ENCODE measurements around the gene FOXK2.

Gene FOXK2

DNA sequence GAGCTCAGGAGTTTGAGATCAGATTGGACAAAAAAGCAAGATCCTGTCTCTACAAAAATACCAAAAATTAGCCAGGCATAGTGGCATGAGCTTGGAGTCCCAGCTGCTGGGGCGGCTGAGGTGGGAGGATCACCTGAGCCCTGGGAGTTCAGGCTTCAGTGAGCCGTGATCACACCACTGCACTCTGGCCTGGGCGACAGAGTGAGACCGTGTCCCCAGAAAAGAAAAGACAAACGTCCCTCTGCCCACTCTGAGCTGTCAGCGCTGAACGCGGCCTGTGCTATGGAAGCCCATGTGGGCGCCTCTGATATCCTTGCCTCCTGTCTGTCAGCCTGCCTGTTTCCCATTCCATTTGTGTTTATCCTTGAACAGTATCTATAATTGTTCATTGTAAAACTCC lies 50.7 kb downstream of the FOXK2 start:
- TF ChIP-seq CTCF (IDR thresholded peaks at IDR 0.05), result no peak

DNA sequence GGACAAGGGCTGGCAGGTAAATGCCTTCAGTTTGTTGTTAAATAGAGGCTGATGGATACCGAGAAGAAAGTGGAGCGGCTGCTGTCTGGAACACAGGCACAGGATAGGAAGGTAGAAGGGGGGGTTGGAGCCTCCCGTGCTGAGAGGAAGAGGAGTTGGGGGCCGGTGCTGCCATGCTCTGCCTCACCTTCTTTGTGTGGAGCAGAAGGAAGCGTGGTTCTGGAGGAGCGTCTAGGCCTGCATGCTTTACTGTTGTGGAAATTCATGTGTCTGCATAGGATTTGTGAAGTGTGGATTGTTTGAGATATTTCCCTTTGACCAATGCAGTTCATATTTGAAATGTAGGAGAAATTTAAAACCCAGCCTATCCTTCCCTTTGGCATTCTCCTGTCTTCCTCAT lies 52.3 kb downstream of the FOXK2 start:
- TF ChIP-seq CTCF (IDR thresholded peaks at IDR 0.05), result no peak

DNA sequence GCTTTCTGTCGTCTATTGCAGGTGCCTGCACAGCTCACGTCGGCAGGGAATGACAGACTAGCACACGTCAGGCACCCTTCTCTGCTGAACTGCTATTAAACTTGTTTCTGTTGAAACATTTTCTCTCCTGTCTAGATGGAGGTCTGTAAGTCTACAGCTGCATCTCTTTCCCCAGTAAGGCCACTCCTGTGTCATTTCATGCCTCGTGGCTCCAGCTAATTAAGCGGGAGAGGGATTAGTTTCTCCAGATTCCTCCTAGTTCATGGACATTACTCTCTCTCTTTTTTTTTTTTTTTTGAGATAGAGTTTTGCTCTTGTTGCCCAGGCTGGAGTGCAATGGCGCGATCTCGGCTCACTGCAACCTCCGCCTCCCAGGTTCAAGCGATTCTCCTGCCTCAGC lies 54.5 kb downstream of the FOXK2 start:
- no peak for TF ChIP-seq CTCF (IDR thresholded peaks at IDR 0.05)

GRCh38 chr17:82577300-82577699 lies 57.8 kb downstream of the FOXK2 start:
- no peak for TF ChIP-seq CTCF (IDR thresholded peaks at IDR 0.05)

DNA sequence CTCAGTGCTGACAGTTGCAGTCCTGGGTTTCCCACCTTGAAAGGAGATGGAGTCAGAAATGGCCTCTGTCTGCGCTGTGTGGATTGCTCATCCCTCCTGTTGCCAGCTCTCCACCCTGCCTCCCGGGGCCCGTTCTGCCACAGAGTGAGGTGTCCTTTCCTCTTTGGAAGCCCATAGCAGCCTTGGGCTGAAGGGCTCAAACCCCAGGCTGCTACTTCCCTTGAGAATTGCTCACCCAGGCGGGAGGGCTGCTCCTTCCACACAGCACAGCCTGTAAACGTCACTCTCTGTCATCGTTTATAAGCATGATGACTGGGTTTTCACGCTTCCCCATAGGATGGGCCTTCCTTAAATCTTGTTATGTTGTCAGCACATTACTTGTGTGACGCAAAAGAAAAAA lies 62.7 kb downstream of the FOXK2 start:
- TF ChIP-seq CTCF (IDR thresholded peaks at IDR 0.05), result no peak

- TF ChIP-seq CTCF (IDR thresholded peaks at IDR 0.05), result no peak
These were observed 63.2 kb downstream of the FOXK2 start for GRCh38 chr17:82582709-82583108.

GRCh38 chr17:82583720-82584234 lies 64.2 kb downstream of the FOXK2 start:
- TF ChIP-seq CTCF (IDR thresholded peaks at IDR 0.05), result no peak

DNA sequence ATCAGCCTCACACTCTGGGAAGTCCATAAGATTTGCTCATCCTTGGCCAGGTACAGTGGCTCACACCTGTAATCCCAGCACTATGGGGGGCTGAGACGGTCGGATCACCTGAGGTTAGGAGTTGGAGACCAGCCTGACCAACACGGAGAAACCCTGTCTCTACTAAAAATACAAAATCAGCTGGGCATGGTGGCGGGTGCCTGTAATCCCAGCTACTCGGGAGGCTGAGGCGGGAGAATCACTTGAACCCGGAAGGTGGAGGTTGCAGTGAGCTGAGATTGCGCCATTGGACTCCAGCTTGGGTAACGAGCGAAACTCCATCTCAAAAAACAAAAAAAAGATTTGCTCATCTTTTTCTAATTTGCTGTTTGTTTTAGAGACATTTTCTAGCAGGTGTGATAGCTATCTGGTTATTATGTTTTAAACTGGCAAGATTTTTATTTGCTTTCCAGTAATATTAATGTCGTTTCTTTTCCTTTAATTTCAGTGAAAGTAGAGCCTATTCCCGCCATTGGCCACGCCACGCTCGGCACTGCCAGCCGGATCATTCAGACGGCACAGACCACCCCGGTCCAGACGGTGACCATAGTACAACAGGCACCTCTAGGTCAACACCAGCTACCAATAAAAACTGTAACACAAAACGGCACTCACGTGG lies 67.2 kb downstream of the FOXK2 start:
- no peak for TF ChIP-seq CTCF (IDR thresholded peaks at IDR 0.05)

All from LNCAP (cell line).